Tibial nerve (tissue), 4 donors: ENCODE data around the gene INPP4B. TPM values are rescaled to one million over a fixed set of nuclear protein-coding genes. Genes with fewer than 3 reads are reported as not detected.

Experiments
- DNase-seq, 2 donors: peaks; one replicate each; pipeline ENCODE4 v3.0.0-alpha.2; 2019; ENCODE audit warnings: low spot score in 2 of 2
- H3K27ac ChIP-seq, 4 donors: fragments of 200-600 bp; sonication (generic) in 3 of 4; one replicate each; pipeline ENCODE4 v1.5.1; 2017 to 2019; ENCODE audit warnings: mild to moderate bottlenecking in 1 of 4
- H3K27me3 ChIP-seq, 2 donors: fragments of 200-600 bp; sonication (generic) in 1 of 2; one replicate each; pipeline versions ENCODE4 v1.5.1 to v1.6.0; 2017 to 2019
- H3K36me3 ChIP-seq, 3 donors: fragments of 200-600 bp; sonication (generic); one replicate each; pipeline ENCODE4 v1.5.1; 2018 to 2019
- H3K4me1 ChIP-seq, 4 donors: fragments of 200-600 bp; sonication (generic) in 3 of 4; one replicate each; pipeline ENCODE4 v1.5.1; 2017 to 2019
- H3K4me3 ChIP-seq, 4 donors: fragments of 200-600 bp; sonication (generic) in 3 of 4; one replicate each; pipeline ENCODE4 v1.5.1; 2017 to 2019; ENCODE audit warnings: mild to moderate bottlenecking in 1 of 4, moderate library complexity in 1 of 4
- H3K9me3 ChIP-seq, 4 donors: fragments of 200-600 bp; sonication (generic) in 3 of 4; one replicate each; pipeline ENCODE4 v1.5.1; 2017 to 2019
- CTCF ChIP-seq, 5 experiments: fragments of 200-600 bp in 3 of 5; fragments of 450-650 bp in 2 of 5; sonication (generic) in 3 of 5; IDR thresholded peaks; one replicate each; pipeline ENCODE4 v1.5.1; 2016 to 2019; ENCODE audit warnings: antibody characterized with exemption in 5 of 5, mild to moderate bottlenecking in 3 of 5, moderate library complexity in 2 of 5
- EP300 ChIP-seq, 2 donors: sonication (generic); formaldehyde crosslinking; IDR thresholded peaks; one replicate each; pipeline ENCODE4 v1.6.1; 2017; ENCODE audit warnings: antibody characterized with exemption in 2 of 2, mild to moderate bottlenecking in 1 of 2
- POLR2A ChIP-seq, 2 donors: fragments of 450-650 bp; IDR thresholded peaks; one replicate each; pipeline ENCODE4 v1.6.1; 2017; ENCODE audit warnings: antibody characterized with exemption in 2 of 2, mild to moderate bottlenecking in 2 of 2, moderate library complexity in 2 of 2
- WGBS, 2 donors: methylation state at CpG; one replicate each; pipeline ENCODE4 v1.1.5; 2018; 5-methylcytosine and 5-hydroxymethylcytosine counted together
- total RNA-seq, 4 donors: library from RNA; depleted of rRNA; stranded (reverse); fragments of >200 nt; gene quantifications; one replicate each; pipeline ENCODE4 v1.1.0, GENCODE V29; 2016

Gene INPP4B
- total RNA-seq, 4 donors from 2014 or later: 16.3 to 32.4 (median 24.8) TPM

GRCh38 chr4:142631836-142632235 lies 214.3 kb downstream of the INPP4B start:
- no peaks in the 10 kb centered on the region for H3K27me3 ChIP-seq
- no peak overlapping the region for H3K27ac ChIP-seq
- TF ChIP-seq POLR2A (IDR thresholded peaks at IDR 0.05): no peak
- no peak for TF ChIP-seq EP300 (IDR thresholded peaks at IDR 0.05)
- TF ChIP-seq CTCF (IDR thresholded peaks at IDR 0.05): no peak
- no peaks in the 10 kb centered on the region for H3K4me1 ChIP-seq
- peaks cover 0 to 12% (median 0%) of the 10 kb centered on the region in 4 donors for H3K9me3 ChIP-seq
- no peak for DNase-seq
- H3K4me3 ChIP-seq: no peak overlapping the region
- WGBS, 2 donors: 58 to 69% methylated on average over 2 of the region's 2 CpGs
- no peaks in the 10 kb centered on the region for H3K36me3 ChIP-seq

GRCh38 chr4:142615324-142615665 lies 230.8 kb downstream of the INPP4B start:
- Histone ChIP-seq H3K9me3 (peaks cover 0 to 13% (median 2%) of the 10 kb centered on the region in 4 donors), H3K36me3 (peaks cover 0 to 4% (median 0%) of the 10 kb centered on the region in 3 donors), H3K4me1 (no peaks in the 10 kb centered on the region), H3K4me3 (no peak overlapping the region), H3K27ac (no peak overlapping the region), H3K27me3 (no peaks in the 10 kb centered on the region)
- TF ChIP-seq POLR2A (IDR thresholded peaks at IDR 0.05): no peak
- TF ChIP-seq EP300 (IDR thresholded peaks at IDR 0.05): no peak
- TF ChIP-seq CTCF (IDR thresholded peaks at IDR 0.05): no peak
- WGBS, 2 donors: 81 to 93% methylated on average over 2 of the region's 2 CpGs
- no peak for DNase-seq

- Histone ChIP-seq H3K9me3 (peaks cover 0 to 13% (median 2%) of the 10 kb centered on the region in 4 donors), H3K4me3 (no peak overlapping the region)
These were observed 231.3 kb downstream of the INPP4B start for GRCh38 chr4:142614621-142615323.

GRCh38 chr4:142607976-142608375 lies 238.1 kb downstream of the INPP4B start:
- no peak for DNase-seq
- TF ChIP-seq CTCF (IDR thresholded peaks at IDR 0.05) (no peak), EP300 (IDR thresholded peaks at IDR 0.05) (no peak), POLR2A (IDR thresholded peaks at IDR 0.05) (no peak)
- Histone ChIP-seq H3K4me3 (no peak overlapping the region), H3K4me1 (no peaks in the 10 kb centered on the region), H3K9me3 (peaks cover 0 to 28% (median 8%) of the 10 kb centered on the region in 4 donors), H3K27ac (no peak overlapping the region), H3K27me3 (no peaks in the 10 kb centered on the region), H3K36me3 (no peaks in the 10 kb centered on the region)
- WGBS, 2 donors: 94 to 95% methylated on average over 1 of the region's 1 CpG

More at GRCh38 chr4:142614621-142615323, 231.3 kb downstream of the INPP4B start:
- Histone ChIP-seq H3K36me3 (peaks cover 0 to 4% (median 0%) of the 10 kb centered on the region in 3 donors), H3K4me1 (no peaks in the 10 kb centered on the region), H3K27me3 (no peaks in the 10 kb centered on the region), H3K27ac (no peak overlapping the region)
- WGBS, 2 donors: 92 to 95% methylated on average over 2 of the region's 2 CpGs
- TF ChIP-seq EP300 (IDR thresholded peaks at IDR 0.05) (no peak), POLR2A (IDR thresholded peaks at IDR 0.05) (no peak), CTCF (IDR thresholded peaks at IDR 0.05) (no peak)
- no peak for DNase-seq

- no peak for DNase-seq
- Histone ChIP-seq H3K9me3 (peaks cover 0 to 37% (median 12%) of the 10 kb centered on the region in 4 donors), H3K27ac (no peak overlapping the region), H3K36me3 (no peaks in the 10 kb centered on the region), H3K4me1 (no peaks in the 10 kb centered on the region), H3K4me3 (no peak overlapping the region), H3K27me3 (no peaks in the 10 kb centered on the region)
- TF ChIP-seq POLR2A (IDR thresholded peaks at IDR 0.05): no peak
- no peak for TF ChIP-seq CTCF (IDR thresholded peaks at IDR 0.05)
- no peak for TF ChIP-seq EP300 (IDR thresholded peaks at IDR 0.05)
- WGBS, 2 donors: 76 to 87% methylated on average over 1 of the region's 1 CpG
These were observed 245.1 kb downstream of the INPP4B start for GRCh38 chr4:142600952-142601351.
